H1 (cell line): ENCODE data around the gene HACD2. TPM values are rescaled to one million over a fixed set of nuclear protein-coding genes. Genes with fewer than 3 reads are reported as not detected.

ENCODE experiments used
- CTCF ChIA-PET: fragments of 300-600 bp; sonication (Branson Sonifier 250); formaldehyde crosslinking; loops from one replicate; lab custom pipeline; 2021; ENCODE audit not compliant: partially characterized antibody; lab: Charles Lee
- POLR2A ChIA-PET: fragments of 300-600 bp; sonication (Branson Sonifier 250); formaldehyde crosslinking; loops from one replicate; lab custom pipeline; 2021; ENCODE audit warnings: inconsistent platforms; ENCODE audit not compliant: partially characterized antibody; lab: Charles Lee
- DNase-seq, 2 experiments: peaks; one replicate each; pipeline versions ENCODE4 v3.0.0 to v3.0.0-alpha.2; 2010 to 2022; ENCODE audit warnings: low spot score in 2 of 2, low read depth in 1 of 2, mixed read lengths in 1 of 2
- FAIRE-seq: peaks from 2 replicates; lab custom pipeline; 2011; peaks lifted over from hg19 to GRCh38; lab: Jason Lieb, UNC
- H2AFZ ChIP-seq: 2 replicates; pipeline ENCODE4 v1.8.1; 2012; ENCODE audit warnings: low read length, inconsistent platforms
- H2AK5ac ChIP-seq: 2 replicates; pipeline ENCODE4 v1.6.1; 2013; ENCODE audit warnings: low read depth, low read length
- H2BK120ac ChIP-seq: replicated peaks from 2 replicates; pipeline ENCODE3; 2013; ENCODE audit warnings: low read depth, low read length, inconsistent platforms
- H2BK12ac ChIP-seq: 2 replicates; pipeline ENCODE4 v1.6.1; 2013; ENCODE audit warnings: low read depth, low read length
- H2BK15ac ChIP-seq: 2 replicates; pipeline ENCODE4 v1.6.1; 2013; ENCODE audit warnings: low read length
- H2BK20ac ChIP-seq: 2 replicates; pipeline ENCODE4 v1.6.1; 2013; ENCODE audit warnings: low read length
- H2BK5ac ChIP-seq: 2 replicates; pipeline ENCODE4 v1.6.1; 2013; ENCODE audit warnings: low read depth, low read length
- H3K14ac ChIP-seq: 2 replicates; pipeline ENCODE4 v1.6.1; 2013; ENCODE audit warnings: inconsistent platforms; ENCODE audit not compliant: insufficient read length
- H3K18ac ChIP-seq: 2 replicates; pipeline ENCODE4 v1.6.1; 2013; ENCODE audit warnings: low read length; ENCODE audit errors: extremely low read depth
- H3K23ac ChIP-seq: 2 replicates; pipeline ENCODE4 v1.6.1; 2013; ENCODE audit warnings: inconsistent platforms; ENCODE audit not compliant: insufficient read length
- H3K23me2 ChIP-seq: 2 replicates; pipeline ENCODE4 v1.6.1; 2013; ENCODE audit warnings: low read depth, low read length
- H3K27ac ChIP-seq: 2 replicates; pipeline ENCODE4 v1.6.1; 2011; ENCODE audit warnings: low read depth, low read length, inconsistent platforms
- H3K27me3 ChIP-seq, 4 experiments: replicated peaks in 1 of 4; 1 replicate in 1 of 4; 2 replicates in 3 of 4; pipeline versions ENCODE4 v1.6.1 to v1.8.1; 2011 to 2013; ENCODE audit warnings: low read length in 3 of 4, mild to moderate bottlenecking in 3 of 4, inconsistent platforms in 2 of 4, mixed read lengths in 2 of 4, moderate library complexity in 1 of 4; ENCODE audit not compliant: control insufficient read depth in 3 of 4, insufficient read depth in 3 of 4; ENCODE audit errors: extremely low read depth in 1 of 4
- H3K36me3 ChIP-seq, 4 experiments: 2 replicates each; pipeline versions ENCODE4 v1.6.1 to v1.8.1; 2011 to 2013; ENCODE audit warnings: mild to moderate bottlenecking in 4 of 4, low read length in 3 of 4, moderate library complexity in 2 of 4, control low read depth in 1 of 4, inconsistent platforms in 1 of 4; ENCODE audit not compliant: insufficient read depth in 4 of 4, control insufficient read depth in 2 of 4
- H3K4ac ChIP-seq: replicated peaks from 2 replicates; pipeline ENCODE3; 2013; ENCODE audit warnings: low read length, low read depth, mixed read lengths, inconsistent platforms; ENCODE audit not compliant: insufficient read length
- H3K4me1 ChIP-seq, 4 experiments: replicated peaks in 1 of 4; 1 replicate in 1 of 4; 2 replicates in 3 of 4; pipeline versions ENCODE4 v1.6.1 to v1.8.1; 2011 to 2013; ENCODE audit warnings: low read length in 3 of 4, inconsistent platforms in 2 of 4, mixed read lengths in 1 of 4; ENCODE audit not compliant: insufficient read depth in 4 of 4, control insufficient read depth in 3 of 4
- H3K4me2 ChIP-seq, 2 experiments: 2 replicates each; pipeline versions ENCODE4 v1.6.1 to v1.8.1; 2011 to 2013; ENCODE audit warnings: low read depth in 2 of 2, low read length in 2 of 2, control low read depth in 1 of 2, inconsistent platforms in 1 of 2, mild to moderate bottlenecking in 1 of 2; ENCODE audit not compliant: insufficient read depth in 1 of 2
- H3K4me3 ChIP-seq, 4 experiments: fragments of 200-600, 300-600 bp in 1 of 4; sonication (generic), shearing (Covaris generic), sonication (Bioruptor Twin) in 1 of 4; 2 replicates each; pipeline versions ENCODE4 v1.5.1 to v1.8.1; 2011 to 2016; ENCODE audit warnings: low read length in 4 of 4, low read depth in 3 of 4, control low read depth in 2 of 4, inconsistent platforms in 2 of 4, mild to moderate bottlenecking in 2 of 4, mixed read lengths in 1 of 4, moderate library complexity in 1 of 4; ENCODE audit not compliant: insufficient read depth in 2 of 4; ENCODE audit errors: extremely low read depth in 1 of 4
- H3K56ac ChIP-seq: replicated peaks from 2 replicates; pipeline ENCODE3; 2013; ENCODE audit warnings: low read depth, mild to moderate bottlenecking, mixed read lengths, low read length, inconsistent platforms; ENCODE audit not compliant: insufficient read length
- H3K79me1 ChIP-seq: 2 replicates; pipeline ENCODE4 v1.6.1; 2013; ENCODE audit warnings: low read depth, low read length, control low read depth
- H3K79me2 ChIP-seq, 2 experiments: 2 replicates each; pipeline versions ENCODE4 v1.6.1 to v1.8.1; 2012 to 2013; ENCODE audit warnings: low read length in 2 of 2, mild to moderate bottlenecking in 2 of 2, inconsistent platforms in 1 of 2; ENCODE audit not compliant: insufficient read depth in 2 of 2, control insufficient read depth in 1 of 2
- H3K9ac ChIP-seq, 4 experiments: replicated peaks in 1 of 4; 1 replicate in 1 of 4; 2 replicates in 3 of 4; pipeline versions ENCODE4 v1.6.1 to v1.8.1; 2011 to 2013; ENCODE audit warnings: low read depth in 3 of 4, low read length in 3 of 4, control low read depth in 2 of 4, mild to moderate bottlenecking in 2 of 4, moderate library complexity in 2 of 4, inconsistent platforms in 1 of 4; ENCODE audit errors: extremely low read depth in 1 of 4
- H3K9me3 ChIP-seq, 2 experiments: 2 replicates each; pipeline versions ENCODE4 v1.6.1 to v1.8.1; 2012 to 2013; ENCODE audit warnings: mild to moderate bottlenecking in 2 of 2, moderate library complexity in 2 of 2, control low read depth in 1 of 2, inconsistent platforms in 1 of 2, low read depth in 1 of 2, low read length in 1 of 2, mixed read lengths in 1 of 2; ENCODE audit not compliant: insufficient read depth in 2 of 2
- H4K20me1 ChIP-seq, 2 experiments: replicated peaks in 1 of 2; 2 replicates each; pipeline versions ENCODE3 to v1.8.1; 2011 to 2013; ENCODE audit warnings: inconsistent platforms in 2 of 2, low read length in 2 of 2, mild to moderate bottlenecking in 1 of 2; ENCODE audit not compliant: insufficient read depth in 2 of 2, control insufficient read depth in 1 of 2
- H4K5ac ChIP-seq: 2 replicates; pipeline ENCODE4 v1.6.1; 2013; ENCODE audit warnings: low read length, low read depth, mixed read lengths, inconsistent platforms; ENCODE audit not compliant: insufficient read length
- H4K8ac ChIP-seq: 2 replicates; pipeline ENCODE4 v1.8.0; 2013; ENCODE audit warnings: mild to moderate bottlenecking, moderate library complexity, low read length, inconsistent platforms; ENCODE audit not compliant: insufficient read depth; ENCODE audit errors: extremely low read depth
- H4K91ac ChIP-seq: replicated peaks from 2 replicates; pipeline ENCODE3; 2013; ENCODE audit warnings: low read length, mixed read lengths, inconsistent platforms; ENCODE audit not compliant: insufficient read length
- BCL11A ChIP-seq, 2 experiments: IDR thresholded peaks; one replicate each; pipeline ENCODE4 v1.6.1; 2011; ENCODE audit warnings: low read depth in 2 of 2, low read length in 2 of 2, mild to moderate bottlenecking in 2 of 2
- CREB1 ChIP-seq: IDR thresholded peaks from 2 replicates; pipeline ENCODE4 v1.6.1; 2012; ENCODE audit warnings: inconsistent platforms
- EGR1 ChIP-seq: IDR thresholded peaks from 2 replicates; pipeline ENCODE4 v1.6.1; 2011; ENCODE audit warnings: low read depth, low read length, borderline replicate concordance
- PHF8 ChIP-seq: fragments of 200-600 bp; sonication (generic); conservative IDR thresholded peaks from 2 replicates; pipeline ENCODE4 v1.7.1; 2012; ENCODE audit warnings: low read depth, mild to moderate bottlenecking, inconsistent platforms, low read length, moderate library complexity
- POLR2A ChIP-seq, 2 experiments: IDR thresholded peaks; 1 replicate in 1 of 2; 2 replicates in 1 of 2; pipeline ENCODE4 v1.6.1; 2011; ENCODE audit warnings: low read depth in 2 of 2, low read length in 2 of 2, mild to moderate bottlenecking in 2 of 2; ENCODE audit errors: control extremely low read depth in 1 of 2
- RBBP5 ChIP-seq: IDR thresholded peaks from 2 replicates; pipeline ENCODE4 v1.7.1; 2012; ENCODE audit warnings: low read depth, mild to moderate bottlenecking, inconsistent platforms, low read length, moderate library complexity, borderline replicate concordance
- SIN3A ChIP-seq, 2 experiments: IDR thresholded peaks in 1 of 2; conservative IDR thresholded peaks in 1 of 2; 2 replicates each; pipeline ENCODE4 v1.6.1; 2011 to 2012; ENCODE audit warnings: low read length in 2 of 2, improper control_type of control experiment in 1 of 2, low read depth in 1 of 2, mild to moderate bottlenecking in 1 of 2
- SP1 ChIP-seq: IDR thresholded peaks from 2 replicates; pipeline ENCODE4 v1.6.1; 2011; ENCODE audit warnings: low read depth, low read length
- TAF7 ChIP-seq: optimal IDR thresholded peaks from 2 replicates; pipeline ENCODE3; 2011; ENCODE audit warnings: low read depth, mild to moderate bottlenecking, inconsistent platforms, low read length, moderate library complexity, borderline replicate concordance
- TBP ChIP-seq: IDR thresholded peaks from 2 replicates; pipeline ENCODE4 v1.6.1; 2011; ENCODE audit warnings: low read depth, low read length, improper control_type of control experiment
- TCF12 ChIP-seq: IDR thresholded peaks from 2 replicates; pipeline ENCODE4 v1.6.1; 2011; ENCODE audit warnings: low read depth, mild to moderate bottlenecking, low read length
- TEAD4 ChIP-seq: IDR thresholded peaks from 2 replicates; pipeline ENCODE4 v1.6.1; 2012; ENCODE audit warnings: low read depth, low read length, inconsistent platforms, mixed read lengths
- WGBS, 2 experiments: shearing (Covaris generic) in 1 of 2; methylation state at CpG; one replicate each; pipeline versions ENCODE4 v1.1.6 to v1.1.7; 2013 to 2015; ENCODE audit warnings: low lambda C conversion rate in 2 of 2, mixed read lengths in 2 of 2, inconsistent platforms in 1 of 2, low coverage in 1 of 2, missing lambda C conversion rate in 1 of 2; ENCODE audit not compliant: insufficient replicate concordance in 2 of 2, insufficient coverage in 1 of 2, insufficient read length in 1 of 2; ENCODE audit errors: extremely low coverage in 1 of 2, missing lambda C conversion rate in 1 of 2; 5-methylcytosine and 5-hydroxymethylcytosine counted together
- polyA plus RNA-seq, 7 experiments: library from polyadenylated mRNA; depleted of rRNA in 3 of 7; stranded (reverse) in 5 of 7; unstranded in 2 of 7; fragments of >200 nt in 5 of 7; fragments of 200-250 nt in 2 of 7; gene quantifications; 1 replicate in 5 of 7; 2 replicates in 1 of 7; 4 replicates in 1 of 7; pipeline versions ENCODE4 v1.2.1 to v1.2.3, GENCODE V29; 2011 to 2013; ENCODE audit warnings: missing spikeins in 2 of 7, mixed read lengths in 2 of 7
- total RNA-seq: library from RNA; stranded (reverse); fragmentation: NEBNext Ultra II Directional; extraction: Animal tissue kit (Norgen Biotek cat#: 25700); gene quantifications from 2 replicates; pipeline ENCODE4 v1.2.1, GENCODE V29; 2021
- TF ChIP-seq, protein P1 (sequence below): IDR thresholded peaks from 2 replicates; pipeline ENCODE4 v1.6.1; 2012; ENCODE audit warnings: inconsistent platforms

Gene HACD2
- total and polyA plus RNA-seq, 2 of the 8 experiments (the other 6 are each of a cell fraction or from before 2014, with no cell fraction given) = 24.9 to 31.2 TPM

DNA sequence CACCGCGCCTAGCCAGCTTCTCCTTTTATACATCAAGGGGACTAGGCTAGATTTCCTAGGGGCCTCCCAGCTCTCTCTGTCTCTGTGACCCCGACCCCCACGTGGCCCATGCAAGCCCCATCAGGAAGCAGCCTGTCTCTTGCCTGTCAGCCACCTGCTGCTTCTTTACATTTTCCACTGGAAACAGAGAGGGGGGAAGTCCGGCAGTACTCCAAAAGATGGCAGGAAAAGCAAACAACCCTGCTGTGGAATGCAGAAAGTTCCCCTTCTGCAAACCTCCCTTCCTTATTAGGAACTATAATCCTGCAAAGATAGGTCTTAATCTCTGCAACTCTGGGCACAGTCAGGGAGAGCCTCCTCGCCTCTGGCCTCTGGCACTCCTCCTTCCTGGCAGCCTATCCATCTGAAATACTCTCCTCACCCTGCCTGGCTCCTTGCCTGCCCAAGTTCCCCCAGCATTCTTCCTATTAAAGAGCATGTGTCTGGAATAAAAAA lies 47.4 kb upstream of the HACD2 start:
- CTCF ChIA-PET = interaction anchor here (0.8 to 5.1 kb wide), 3 partner anchors 9 to 91 kb away, joined by 3 to 50 read pairs (median 5); no protein-coding TSS in a partner anchor
- Histone ChIP-seq H3K36me3 (no peaks in the 10 kb centered on the region), H2BK5ac (no peak overlapping the region), H3K9me3 (no peaks in the 10 kb centered on the region), H3K56ac (no peak overlapping the region), H3K27me3 (no peaks in the 10 kb centered on the region), H3K23me2 (0 out of 2 replicates have a peak, but pooled peaks cover 2% of the 10 kb centered on the region), H4K20me1 (no peaks in the 10 kb centered on the region), H2BK12ac (0 out of 2 replicates have a peak overlapping the region, but pooled peaks have one; percentile 9), H3K4ac (no peak overlapping the region), H3K27ac (no peak overlapping the region), H4K5ac (no peak overlapping the region), H2AK5ac (no peak overlapping the region), H4K8ac (no peak overlapping the region), H3K14ac (no peak overlapping the region), H3K79me1 (no peaks in the 10 kb centered on the region; the same call in 1 of the 2 replicates), H3K79me2 (no peaks in the 10 kb centered on the region), H2BK120ac (no peak overlapping the region), H3K4me3 (no peak overlapping the region), H3K18ac (no peak overlapping the region; the same call in 1 of the 2 replicates), H3K23ac (no peak overlapping the region), H2BK15ac (peak overlapping the region; percentile 61; the same call in 1 of the 2 replicates), H3K9ac (no peak overlapping the region), H3K4me1 (peaks cover 3 to 25% (median 15%) of the 10 kb centered on the region in 4 experiments), H2BK20ac (no peak overlapping the region), H4K91ac (no peak overlapping the region), H2AFZ (no peak overlapping the region), H3K4me2 (peak overlapping the region in 1 of 2 experiments; percentile 44; a peak in 2 of 4 replicates)
- POLR2A ChIA-PET = interaction anchor here (0.7 to 1.9 kb wide), 4 partner anchors 12 to 47 kb away, joined by 3 to 6 read pairs (median 4); no protein-coding TSS in a partner anchor
- DNase-seq (no peak), FAIRE-seq (no peak)
- WGBS, 2 experiments = 54% methylated on average over 6 of the region's 6 CpGs; no CpG with 5 or more reads in 1 of the 2 experiments
- TF ChIP-seq SIN3A (conservative IDR thresholded peaks at IDR 0.05 in 1 of 2, IDR thresholded peaks at IDR 0.05 in 1 of 2; ENCODE audit: low read depth in 1 of 2, low read length in 2 of 2) (peak in 1 of 2 experiments; percentile 61; a peak in 1 of 4 replicates), BCL11A (IDR thresholded peaks at IDR 0.05; ENCODE audit: low read depth in 2 of 2, low read length in 2 of 2) (no peak), SP1 (no peak), TBP (no peak), PHF8 (no peak), TEAD4 (no peak), TCF12 (no peak), CREB1 (no peak), TAF7 (peak; percentile 46), EGR1 (no peak), POLR2A (IDR thresholded peaks at IDR 0.05; ENCODE audit: control extremely low read depth in 1 of 2, low read depth in 2 of 2, low read length in 2 of 2) (0 out of 3 replicates have a peak, but pooled peaks of 1 of the 2 experiments have one; percentile 40), RBBP5 (no peak)
- TF ChIP-seq, protein P1, sequence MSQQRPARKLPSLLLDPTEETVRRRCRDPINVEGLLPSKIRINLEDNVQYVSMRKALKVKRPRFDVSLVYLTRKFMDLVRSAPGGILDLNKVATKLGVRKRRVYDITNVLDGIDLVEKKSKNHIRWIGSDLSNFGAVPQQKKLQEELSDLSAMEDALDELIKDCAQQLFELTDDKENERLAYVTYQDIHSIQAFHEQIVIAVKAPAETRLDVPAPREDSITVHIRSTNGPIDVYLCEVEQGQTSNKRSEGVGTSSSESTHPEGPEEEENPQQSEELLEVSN = no peak
